HG03039 (cell line): ENCODE results near the gene STOX2.

Experiments used
- ATAC-seq: cut with Tn5 transposase; IDR thresholded peaks from one replicate; pipeline ENCODE4 v1.9.1; 2021; ENCODE audit warnings: mild to moderate bottlenecking, moderate library complexity; ENCODE audit not compliant: unreplicated experiment

Gene STOX2

DNA sequence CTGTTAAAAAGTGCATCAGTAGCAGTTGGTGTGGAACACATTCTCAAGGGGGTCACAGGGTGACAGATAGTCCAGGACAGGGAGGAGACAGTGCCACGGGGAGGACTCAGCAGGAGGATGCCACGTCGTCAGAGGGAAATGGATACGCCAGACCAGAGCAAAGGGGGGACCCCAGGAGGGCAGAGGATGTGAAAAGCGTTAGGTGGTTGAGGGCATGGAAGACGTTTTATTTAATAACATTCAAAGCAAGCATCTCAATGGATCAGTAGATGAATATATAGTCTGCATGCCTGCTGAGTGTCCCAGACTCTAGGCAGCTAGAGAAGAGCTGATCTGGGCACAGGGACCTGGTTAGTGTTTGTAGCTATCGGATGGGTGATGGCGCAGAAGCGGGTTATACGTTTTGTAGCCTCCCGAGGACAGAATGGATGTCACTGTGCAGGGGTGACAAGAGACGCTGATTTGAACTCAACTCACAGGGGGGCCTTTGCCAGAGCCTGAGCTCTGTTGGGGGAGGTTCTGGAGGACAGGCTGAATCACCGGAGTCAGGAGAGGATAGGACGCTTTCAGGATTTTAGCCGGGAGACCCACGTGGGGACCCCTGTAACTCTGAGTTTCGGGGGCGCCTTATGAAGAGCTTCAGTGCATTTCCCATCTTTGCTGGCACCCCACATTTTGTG, 81.3 kb downstream of the STOX2 start:
- no peak for ATAC-seq

DNA sequence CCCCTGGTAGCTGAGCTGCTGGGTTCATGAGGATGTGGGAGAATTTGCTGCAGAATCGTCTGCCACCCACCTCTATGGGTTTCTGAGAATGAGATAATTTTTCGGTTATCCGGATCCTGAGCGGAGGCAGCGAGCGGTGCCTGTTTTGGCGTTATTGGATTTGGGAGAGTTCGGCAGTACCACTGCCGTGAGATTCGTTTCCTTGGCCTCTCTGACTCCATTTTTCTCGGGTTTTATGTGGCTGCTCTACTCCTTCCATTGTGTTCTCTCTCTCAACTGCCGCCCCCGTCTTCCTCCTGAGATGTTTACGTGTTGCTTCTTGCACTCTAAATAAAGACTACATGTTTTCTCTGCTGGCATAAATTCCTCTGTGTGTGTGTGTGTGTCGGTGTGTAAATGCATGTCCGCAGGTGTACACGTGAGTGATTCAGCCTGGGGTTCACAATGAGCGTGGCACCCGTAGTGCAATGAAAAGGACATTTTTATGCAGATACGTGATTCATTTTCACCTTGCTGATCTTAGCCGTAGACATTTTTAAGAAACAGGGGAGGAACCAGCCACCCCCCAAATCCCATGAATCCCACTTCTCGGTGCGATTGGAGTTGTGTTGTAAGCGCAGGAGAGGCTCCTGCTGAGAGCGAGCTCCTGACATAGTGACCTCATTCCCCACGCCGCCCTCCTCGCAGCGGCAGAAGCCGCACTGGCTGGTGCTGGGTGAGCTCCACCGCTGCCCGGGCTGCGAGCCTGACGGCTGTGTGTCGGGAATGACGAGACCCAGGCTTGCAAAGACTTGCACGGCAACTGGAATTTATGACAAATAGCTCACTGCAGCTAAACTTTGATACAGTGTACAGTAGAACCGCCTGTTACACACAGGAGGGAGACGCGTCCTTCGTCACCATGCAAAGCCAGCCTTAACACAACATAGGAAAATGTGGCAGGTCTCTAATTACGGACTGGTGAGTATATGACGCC, 82.2 kb downstream of the STOX2 start:
- no peak for ATAC-seq

DNA sequence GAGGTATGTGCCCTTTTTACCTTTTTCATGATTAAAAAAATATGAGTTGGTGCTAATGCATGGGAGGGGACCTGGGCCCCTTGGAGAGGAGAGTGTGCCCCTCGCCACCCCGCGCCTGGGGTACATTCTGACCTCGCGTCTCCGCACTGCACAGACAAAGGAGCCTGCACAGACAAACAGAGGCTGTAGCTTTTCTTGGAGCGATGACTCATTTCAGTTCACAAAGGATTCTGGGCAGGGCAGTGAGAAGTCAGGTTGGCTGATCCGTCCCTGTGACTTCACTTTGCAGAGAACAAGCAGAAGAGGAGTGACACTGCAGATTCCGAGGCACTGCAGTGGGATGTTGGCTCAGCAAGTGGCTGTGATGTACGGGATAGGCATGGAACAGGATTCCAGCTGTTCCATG, 82.9 kb downstream of the STOX2 start:
- no peak for ATAC-seq

DNA sequence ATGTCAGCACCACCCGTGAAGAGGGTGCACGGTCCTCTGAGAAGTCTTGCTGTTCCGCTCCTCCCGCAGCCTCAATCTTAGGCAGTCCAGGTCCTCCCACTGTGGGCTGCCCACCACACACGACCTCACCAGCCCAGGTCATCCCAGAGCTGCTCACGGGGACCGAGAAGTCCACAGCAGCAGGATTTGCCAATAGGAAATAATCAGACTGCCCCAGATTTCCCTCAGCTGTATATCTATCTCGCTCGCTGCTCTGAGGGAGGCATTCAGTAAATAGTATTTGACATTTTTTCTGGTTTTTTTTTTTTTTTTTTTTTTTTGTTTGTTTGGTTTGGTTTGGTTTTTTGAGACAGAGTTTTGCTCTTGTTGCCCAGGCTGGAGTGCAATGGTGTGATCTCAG, 83.8 kb downstream of the STOX2 start:
- no peak for ATAC-seq

DNA sequence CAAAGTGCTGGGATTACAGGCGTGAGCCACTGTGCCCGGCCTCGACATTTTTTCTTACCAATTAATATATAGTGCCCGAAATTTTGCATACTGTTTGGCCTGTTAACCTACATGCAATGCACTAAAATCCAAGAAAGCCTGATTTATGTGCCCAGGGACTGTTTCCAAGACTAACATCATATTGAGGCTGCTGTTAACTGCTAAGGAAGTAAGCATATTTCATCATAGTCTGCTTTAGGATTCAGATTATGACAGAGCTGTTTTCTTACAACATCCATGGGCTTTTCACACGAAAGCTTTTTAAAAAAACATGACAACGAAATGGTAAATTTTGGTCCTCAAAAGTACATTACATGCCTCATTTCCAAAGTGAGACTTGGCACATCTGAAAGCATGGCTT, 84.4 kb downstream of the STOX2 start:
- no peak for ATAC-seq

DNA sequence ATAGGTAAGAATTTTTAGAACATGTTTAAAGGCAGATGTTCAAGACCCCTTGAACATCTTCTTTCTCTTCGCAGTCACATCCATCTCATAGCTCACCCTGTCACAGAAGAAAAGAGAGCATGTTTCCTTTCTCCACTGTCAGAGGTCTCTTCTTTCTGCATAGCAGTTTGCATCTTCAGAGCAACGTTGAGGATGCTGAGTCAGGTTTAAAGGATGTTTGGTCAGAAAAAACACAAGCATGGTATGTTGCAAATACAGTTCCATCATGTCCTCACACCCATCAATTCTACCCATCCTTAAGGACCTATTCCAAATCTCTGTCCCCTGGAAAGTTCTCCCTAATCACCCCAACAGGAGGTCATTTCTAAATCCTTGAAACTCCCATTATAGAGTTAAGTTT, 84.8 kb downstream of the STOX2 start:
- no peak for ATAC-seq

DNA sequence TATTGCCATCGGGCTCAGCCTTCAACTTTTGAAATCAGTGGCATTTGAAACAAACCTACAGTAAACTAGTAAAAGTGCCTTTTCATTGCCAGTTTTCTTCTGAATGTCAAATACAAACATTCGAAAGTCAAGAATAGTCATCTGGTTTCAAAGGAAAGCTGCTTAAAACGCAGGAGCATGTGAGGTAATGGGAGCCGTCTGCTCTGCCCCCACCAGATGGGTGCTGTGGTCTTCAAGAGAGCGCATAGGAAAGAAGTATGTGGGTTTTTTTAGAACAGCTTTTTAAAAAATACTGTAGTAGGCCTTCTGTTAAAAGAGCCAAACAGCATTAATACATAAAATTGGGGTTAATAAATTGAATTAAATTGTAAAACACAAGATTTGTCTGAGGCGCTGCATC, 88.6 kb downstream of the STOX2 start:
- no peak for ATAC-seq

DNA sequence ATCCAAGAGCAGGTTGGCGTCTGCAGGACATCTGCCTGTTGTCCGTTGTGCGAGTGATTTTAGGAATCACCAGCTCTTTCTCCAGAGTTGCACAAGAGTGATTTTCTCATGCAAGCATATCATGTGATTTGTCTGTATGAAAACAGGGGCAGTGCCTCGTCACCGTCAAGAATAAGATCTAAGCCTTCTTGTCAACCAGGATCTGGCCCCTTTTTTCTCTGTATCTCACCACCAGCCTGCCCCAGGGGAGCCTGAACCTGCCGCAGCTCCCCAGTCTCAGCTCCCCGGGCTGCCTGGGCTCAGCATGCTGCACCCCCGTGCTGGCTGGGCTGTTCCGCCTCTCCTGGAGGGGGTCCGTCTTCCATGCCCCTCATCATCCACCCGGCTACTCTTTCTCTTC, 90.5 kb downstream of the STOX2 start:
- no peak for ATAC-seq

DNA sequence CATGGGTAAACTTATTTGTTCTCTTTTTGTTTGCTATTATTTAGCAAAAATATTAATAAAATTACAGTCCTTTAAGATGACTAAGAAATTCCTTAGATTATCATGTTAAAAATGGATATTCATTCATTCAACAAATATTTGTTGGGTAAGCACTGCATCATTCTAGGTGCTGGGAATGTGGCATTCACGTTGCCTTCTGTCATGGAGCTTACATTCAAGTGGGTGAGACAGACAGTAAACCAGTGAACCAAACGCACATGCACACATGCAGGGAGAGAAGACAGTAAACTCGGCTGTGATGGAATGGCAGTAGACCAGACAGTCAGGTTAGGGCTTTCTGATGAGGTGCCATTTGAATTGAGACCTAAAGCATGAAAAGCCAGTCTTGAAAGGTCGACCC, 91.8 kb downstream of the STOX2 start:
- ATAC-seq, result no peak

DNA sequence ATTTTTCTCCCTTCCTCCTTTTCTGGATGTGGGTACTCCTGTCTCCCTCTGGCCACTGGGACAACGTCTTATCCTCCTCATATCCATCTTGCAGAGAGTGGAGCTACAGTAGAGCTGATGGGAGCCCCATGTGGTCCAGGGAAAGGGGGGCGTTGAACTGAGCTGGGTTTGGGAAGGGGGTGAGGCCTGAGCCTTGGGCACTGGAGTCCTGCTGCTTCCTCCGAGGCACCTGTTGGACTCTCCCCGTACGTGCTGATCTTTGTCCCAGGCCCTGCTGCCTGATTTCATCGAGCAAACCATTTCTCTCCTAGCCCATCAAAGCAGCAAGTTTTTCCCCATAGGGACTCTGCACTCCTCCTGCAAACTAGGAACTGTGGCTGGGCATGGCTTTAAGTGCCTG, 94.3 kb downstream of the STOX2 start:
- no peak for ATAC-seq

DNA sequence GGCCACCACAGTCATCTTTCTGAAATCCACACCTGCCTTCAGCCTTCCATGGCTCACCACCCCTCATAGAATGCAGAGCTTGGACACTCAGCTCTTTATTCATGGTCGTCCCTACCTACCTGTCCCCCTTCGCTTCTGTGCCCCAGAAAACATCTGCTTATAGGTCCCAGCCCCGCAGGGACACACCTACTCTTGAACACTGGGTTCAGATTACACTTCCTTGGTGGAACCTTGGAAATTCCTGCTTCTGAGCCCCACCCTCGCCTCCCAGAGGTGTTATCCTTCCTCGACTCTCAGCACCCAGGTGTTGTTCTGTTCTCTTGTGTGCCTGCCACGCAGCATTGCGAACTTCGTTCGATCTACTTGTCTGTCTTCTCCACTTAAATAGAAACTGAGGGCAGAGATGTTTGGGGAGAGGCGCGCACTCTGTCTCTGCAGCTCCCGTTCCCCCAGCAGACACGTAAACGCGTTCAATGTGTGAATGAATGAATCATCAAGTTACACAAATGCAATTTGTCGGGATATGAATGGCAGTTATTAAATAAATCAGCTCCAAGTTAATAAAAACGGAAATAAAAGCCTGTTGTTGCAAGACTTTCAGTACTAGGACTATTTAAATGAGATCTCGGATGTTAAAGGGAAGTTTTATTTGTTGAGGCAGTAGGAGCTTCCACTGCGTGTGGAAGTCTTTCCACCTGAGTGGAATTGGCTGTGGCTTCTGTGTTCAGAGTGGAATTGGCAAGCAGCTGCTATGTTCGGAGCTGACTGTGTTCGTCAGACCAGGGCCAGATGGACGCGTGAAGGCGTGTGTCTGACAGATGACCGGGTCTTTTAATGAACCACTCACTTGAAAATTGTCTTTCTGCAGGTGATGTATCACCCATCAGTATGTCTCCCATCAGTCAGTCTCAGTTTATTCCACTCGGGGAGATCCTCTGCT, 95.6 kb downstream of the STOX2 start:
- no peak for ATAC-seq

DNA sequence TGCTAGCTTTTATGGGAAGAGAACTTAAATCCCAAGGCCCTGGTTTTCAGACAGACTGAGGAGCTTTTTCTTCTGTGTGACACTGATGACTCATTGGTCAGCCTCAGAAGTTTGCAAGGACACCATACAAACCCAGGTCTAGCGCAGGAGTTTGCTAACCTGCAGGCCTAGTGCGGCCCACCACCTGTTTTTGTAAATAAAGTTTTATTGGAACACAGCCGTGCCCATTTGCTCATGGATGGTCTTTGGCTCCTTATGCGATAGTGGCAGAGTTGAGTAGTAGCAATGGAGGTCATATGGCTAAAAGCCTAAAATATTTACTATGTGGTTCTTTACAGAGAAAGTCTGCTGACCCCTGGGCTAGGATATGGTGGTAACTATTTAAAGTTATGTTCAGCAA, 98.3 kb downstream of the STOX2 start:
- ATAC-seq, result no peak

DNA sequence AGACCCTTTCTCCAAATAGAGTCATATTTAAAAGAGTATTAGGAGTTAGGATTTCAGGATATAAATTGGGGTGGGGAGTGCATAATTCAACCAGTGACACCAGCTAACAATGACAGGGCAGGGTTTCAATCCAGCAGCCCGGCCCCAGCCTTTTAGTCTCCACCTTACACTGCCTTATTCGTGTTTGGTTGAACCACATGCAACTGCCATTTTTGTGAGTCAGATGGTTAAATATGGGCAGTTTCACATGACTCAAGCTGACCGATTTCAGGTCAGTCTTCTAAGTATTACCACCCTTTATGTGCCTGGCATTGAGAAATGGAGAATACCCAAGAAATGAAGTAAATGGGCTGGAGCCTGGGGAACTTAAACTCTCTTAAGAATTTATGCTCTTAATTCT, 102.8 kb downstream of the STOX2 start:
- no peak for ATAC-seq

DNA sequence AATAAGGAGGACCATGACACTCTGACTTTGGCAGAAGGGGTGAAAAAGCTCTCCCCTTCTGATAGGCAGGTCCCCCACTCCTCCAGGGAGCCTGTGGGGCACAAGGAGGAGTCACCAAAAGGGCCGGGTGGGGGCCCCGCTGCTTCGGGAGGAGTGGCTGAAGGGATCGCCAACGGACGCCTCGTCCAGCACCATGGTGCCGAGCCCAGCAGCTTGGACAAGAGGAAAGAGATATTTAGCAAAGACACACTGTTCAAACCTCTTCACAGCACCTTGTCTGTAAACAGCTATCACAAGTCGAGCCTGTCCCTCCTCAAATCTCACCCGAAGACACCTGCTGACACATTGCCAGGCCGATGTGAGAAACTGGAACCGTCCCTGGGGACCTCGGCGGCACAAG, 105.6 kb downstream of the STOX2 start:
- ATAC-seq, result no peak

DNA sequence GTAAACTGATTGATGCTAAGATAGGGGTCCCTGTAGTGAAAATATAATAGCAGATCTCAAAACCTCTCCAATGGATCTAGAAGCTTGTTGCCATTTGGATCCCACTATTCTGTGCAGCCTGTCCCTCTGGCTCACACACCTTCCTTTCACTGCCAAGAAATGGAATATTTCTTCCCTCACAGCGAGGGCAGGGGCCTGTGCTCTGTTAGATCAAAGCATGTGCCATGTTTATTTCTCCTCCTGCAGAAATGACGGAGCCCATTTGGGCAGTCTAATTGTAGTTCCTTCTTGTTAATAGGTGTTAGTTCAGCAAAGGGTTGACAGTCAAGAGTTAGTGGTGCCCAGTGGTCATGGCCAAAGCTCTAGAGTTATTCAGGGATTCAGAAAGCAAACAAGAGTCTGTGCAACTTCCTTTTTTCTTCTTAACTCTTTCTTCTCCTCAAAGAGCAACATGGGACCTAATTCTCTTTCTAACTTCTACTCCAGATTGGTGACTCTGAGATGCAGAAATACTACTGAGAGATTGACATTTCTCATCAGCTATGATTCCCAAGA, 106.8 kb downstream of the STOX2 start:
- ATAC-seq, result no peak

DNA sequence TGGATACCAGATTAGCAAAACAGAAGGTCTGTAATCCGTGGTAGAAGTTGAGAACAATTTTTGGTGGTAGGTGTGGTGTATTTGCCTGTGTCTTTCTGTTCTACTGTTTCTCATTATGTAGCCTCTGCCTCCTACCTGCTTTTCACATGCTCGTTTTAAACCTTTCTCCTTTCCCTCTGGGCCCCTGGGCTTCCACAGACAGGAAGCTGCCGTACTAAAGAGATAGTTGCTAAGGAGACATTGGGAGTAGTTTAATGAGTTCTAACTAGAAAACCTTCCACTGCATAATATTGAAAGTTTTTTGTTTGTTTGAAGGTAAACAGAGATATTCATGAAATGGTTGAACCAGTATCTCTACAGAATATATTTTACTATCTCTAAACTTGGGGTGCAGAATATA, 107.8 kb downstream of the STOX2 start:
- ATAC-seq, result no peak

DNA sequence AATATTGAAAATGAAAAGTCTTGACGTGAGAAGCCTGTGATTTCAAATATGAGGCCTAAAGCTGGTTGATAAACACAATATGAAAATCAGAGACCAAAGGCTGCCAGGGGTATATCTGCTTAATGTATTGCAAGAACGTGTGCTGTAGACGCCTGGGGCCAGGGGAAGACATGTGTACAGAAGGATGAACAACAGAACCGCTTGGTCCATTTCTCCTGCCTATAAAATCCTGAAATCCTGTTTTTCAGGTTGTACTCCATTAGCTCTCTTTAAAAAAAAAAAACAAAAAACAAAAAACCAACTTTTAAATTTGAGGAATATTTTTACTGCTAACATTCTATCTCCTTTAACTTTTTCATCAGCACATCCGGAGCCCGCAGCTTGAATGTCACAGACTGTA, 109.2 kb downstream of the STOX2 start:
- ATAC-seq, result no peak

DNA sequence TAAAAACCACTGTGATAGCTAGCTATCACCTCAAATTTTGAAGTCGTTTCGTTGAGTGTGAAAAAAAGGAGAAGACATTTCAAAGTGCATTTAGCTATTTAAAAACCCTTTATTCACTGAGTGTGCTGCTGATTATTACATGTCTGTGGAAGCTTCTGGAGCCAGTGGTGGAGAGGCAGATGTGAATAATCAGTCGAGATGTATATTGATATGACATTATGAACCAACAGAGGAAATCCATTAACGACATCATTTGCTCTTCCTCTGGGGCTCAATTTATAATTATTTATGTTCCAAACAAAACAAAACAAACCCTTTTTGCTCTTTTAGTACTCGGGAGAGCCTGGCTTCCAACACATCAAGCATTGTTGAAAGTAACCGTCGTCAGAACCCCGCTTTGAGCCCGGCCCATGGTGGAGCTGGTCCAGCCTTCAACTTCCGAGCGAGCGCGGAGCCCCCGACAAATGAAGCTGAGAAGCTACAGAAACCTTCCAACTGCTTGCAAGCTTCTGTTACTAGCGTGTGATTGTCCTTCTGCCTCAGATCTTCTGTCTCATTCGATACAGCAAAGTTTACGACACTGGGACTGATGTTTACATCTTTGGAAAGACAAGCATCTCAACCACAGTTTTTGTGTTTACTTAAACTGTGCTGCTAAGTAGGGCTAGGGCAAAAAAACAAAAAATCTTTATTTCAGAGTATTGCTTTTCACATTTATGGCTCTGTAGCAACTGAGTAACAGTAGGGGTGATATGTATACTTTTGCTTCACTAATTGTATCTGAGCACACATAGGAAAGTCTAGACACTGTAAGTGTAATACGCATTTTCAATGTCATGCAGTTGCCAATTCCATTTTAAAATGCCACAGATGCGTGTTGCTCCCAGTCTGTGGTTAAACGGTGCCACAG, 111.9 kb downstream of the STOX2 start:
- ATAC-seq, result no peak

DNA sequence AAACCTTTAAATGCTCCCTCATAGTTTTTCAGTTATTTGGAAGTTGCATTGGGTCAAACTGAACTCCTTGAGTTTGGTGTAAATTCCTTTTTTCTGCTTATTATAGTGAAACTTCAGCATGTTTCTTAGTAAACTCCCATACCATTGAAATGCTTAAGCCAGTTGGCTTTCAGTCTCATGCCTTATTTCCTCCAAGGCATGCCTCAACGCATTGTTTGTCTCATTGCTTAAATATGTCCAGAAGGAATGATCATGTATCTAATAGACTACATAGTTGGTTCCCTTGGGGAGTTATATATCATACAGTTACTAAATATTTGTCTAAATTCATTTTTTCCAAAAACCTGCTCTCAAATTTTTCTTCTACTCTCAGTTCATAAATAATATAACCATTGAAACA, 114.0 kb downstream of the STOX2 start:
- no peak for ATAC-seq
